T-helper 17 cell (primary cell): ENCODE data around the gene CIRBP. TPM values are rescaled to one million over a fixed set of nuclear protein-coding genes. Genes with fewer than 3 reads are reported as not detected.

Experiments
- ATAC-seq: fragments of 150-1000 bp; cut with Tn5 transposase; 2 replicates; pipeline ENCODE4 v1.10.0; 2021; ENCODE audit warnings: mild to moderate bottlenecking, moderate library complexity
- DNase-seq, 3 donors: peaks; one replicate each; pipeline versions ENCODE4 v3.0.0 to v3.0.0-alpha.2; 2020 to 2021
- H3K9me3 ChIP-seq: one replicate; pipeline ENCODE4 v1.7.0; 2013; ENCODE audit warnings: low read length, mild to moderate bottlenecking; ENCODE audit not compliant: control insufficient read depth, poor library complexity, severe bottlenecking
- H3K27ac Mint-ChIP-seq: one replicate; pipeline ENCODE4 v1.8.0; 2022; ENCODE audit warnings: mild to moderate bottlenecking, moderate library complexity, mixed read lengths
- H3K27me3 Mint-ChIP-seq: one replicate; pipeline ENCODE4 v1.8.0; 2022; ENCODE audit warnings: mixed read lengths
- H3K36me3 Mint-ChIP-seq: one replicate; pipeline ENCODE4 v1.8.0; 2022; ENCODE audit warnings: low read depth, mixed read lengths
- H3K4me1 Mint-ChIP-seq: one replicate; pipeline ENCODE4 v1.8.0; 2022; ENCODE audit warnings: mild to moderate bottlenecking, mixed read lengths
- H3K4me3 Mint-ChIP-seq: one replicate; pipeline ENCODE4 v1.8.0; 2022; ENCODE audit warnings: mild to moderate bottlenecking, moderate library complexity, mixed read lengths
- total RNA-seq, 4 donors: library from RNA in 2 of 4; stranded (reverse) in 2 of 4; gene quantifications; one replicate each; pipeline ENCODE4 v1.2.3 and lab custom pipeline; 2022 to 2026

CIRBP gene
- total RNA-seq, 2 donors from 2014 or later = 460 to 474 TPM

GRCh38 chr19:1275260-1275975, 6.3 kb downstream of the CIRBP start, which contains the start of gene FAM174C:
FAM174C (plus strand) TSS chr19:1275530; CDS start chr19:1275550, 20 bp downstream.
- ATAC-seq (peak; percentile 83), DNase-seq (peak; percentile 86 to 98 (median 94))
- Mint-ChIP-seq H3K36me3 (peaks cover 4% of the 10 kb centered on the region), H3K27ac (peak within 1 kb of the TSS; percentile 98), H3K4me1 (peaks cover 42% of the 10 kb centered on the region), H3K27me3 (no peaks in the 10 kb centered on the region), H3K4me3 (peak within 1 kb of the TSS; percentile 92)
- no peaks in the 10 kb centered on the region for H3K9me3 ChIP-seq

- Mint-ChIP-seq H3K4me1 (peaks cover 38% of the 10 kb centered on the region), H3K27ac (peak overlapping the region; percentile 98), H3K4me3 (peak overlapping the region; percentile 92), H3K27me3 (no peaks in the 10 kb centered on the region), H3K36me3 (peaks cover 3% of the 10 kb centered on the region)
- DNase-seq = no peak
- no peak for ATAC-seq
- H3K9me3 ChIP-seq = no peaks in the 10 kb centered on the region
Measured at GRCh38 chr19:1275976-1276627, 7.0 kb downstream of the CIRBP start.

GRCh38 chr19:1276628-1277022, 7.5 kb downstream of the CIRBP start:
- no peaks in the 10 kb centered on the region for H3K36me3 Mint-ChIP-seq
- H3K4me3 Mint-ChIP-seq = peak overlapping the region; percentile 92
- H3K27me3 Mint-ChIP-seq = no peaks in the 10 kb centered on the region
- peak overlapping the region; percentile 98 for H3K27ac Mint-ChIP-seq
- H3K4me1 Mint-ChIP-seq = peaks cover 33% of the 10 kb centered on the region
- no peak for ATAC-seq
- DNase-seq = peak in 1 of 3 donors; percentile 30
- no peaks in the 10 kb centered on the region for H3K9me3 ChIP-seq

- Mint-ChIP-seq H3K27me3 (no peaks in the 10 kb centered on the region), H3K4me1 (peaks cover 29% of the 10 kb centered on the region)
- no peak for DNase-seq
Measured at GRCh38 chr19:1277061-1277460, 7.9 kb downstream of the CIRBP start.

GRCh38 chr19:1278074-1278473, 8.9 kb downstream of the CIRBP start:
- no peaks in the 10 kb centered on the region for H3K27me3 Mint-ChIP-seq
- peaks cover 23% of the 10 kb centered on the region for H3K4me1 Mint-ChIP-seq
- H3K36me3 Mint-ChIP-seq = no peaks in the 10 kb centered on the region
- H3K9me3 ChIP-seq = no peaks in the 10 kb centered on the region
- DNase-seq = no peak
- ATAC-seq = no peak
- no peak overlapping the region for H3K4me3 Mint-ChIP-seq
- no peak overlapping the region for H3K27ac Mint-ChIP-seq

More at GRCh38 chr19:1277061-1277460, 7.9 kb downstream of the CIRBP start:
- peak overlapping the region; percentile 98 for H3K27ac Mint-ChIP-seq
- no peaks in the 10 kb centered on the region for H3K36me3 Mint-ChIP-seq
- H3K4me3 Mint-ChIP-seq = peak overlapping the region; percentile 92
- no peaks in the 10 kb centered on the region for H3K9me3 ChIP-seq
- ATAC-seq = no peak

GRCh38 chr19:1278713-1279660, 9.9 kb downstream of the CIRBP start:
- H3K4me3 Mint-ChIP-seq = no peak overlapping the region
- H3K9me3 ChIP-seq = no peaks in the 10 kb centered on the region
- peak overlapping the region; percentile 43 for H3K27ac Mint-ChIP-seq
- no peaks in the 10 kb centered on the region for H3K36me3 Mint-ChIP-seq
- peaks cover 17% of the 10 kb centered on the region for H3K4me1 Mint-ChIP-seq
- ATAC-seq (no peak), DNase-seq (no peak)
- H3K27me3 Mint-ChIP-seq = peaks cover 1% of the 10 kb centered on the region

GRCh38 chr19:1279782-1280341, 10.7 kb downstream of the CIRBP start:
- H3K27ac Mint-ChIP-seq = peak overlapping the region; percentile 43
- no peak for ATAC-seq
- peaks cover 18% of the 10 kb centered on the region for H3K4me1 Mint-ChIP-seq
- H3K4me3 Mint-ChIP-seq = peak overlapping the region; percentile 57
- peak; percentile 62 to 78 (median 67) for DNase-seq
- no peaks in the 10 kb centered on the region for H3K9me3 ChIP-seq
- H3K36me3 Mint-ChIP-seq = peaks cover 2% of the 10 kb centered on the region
- peaks cover 10% of the 10 kb centered on the region for H3K27me3 Mint-ChIP-seq

- H3K9me3 ChIP-seq = no peaks in the 10 kb centered on the region
- Mint-ChIP-seq H3K27me3 (peaks cover 13% of the 10 kb centered on the region), H3K27ac (peak overlapping the region; percentile 43), H3K36me3 (peaks cover 2% of the 10 kb centered on the region), H3K4me1 (peaks cover 15% of the 10 kb centered on the region), H3K4me3 (no peak overlapping the region)
- DNase-seq = no peak
- no peak for ATAC-seq
Measured at GRCh38 chr19:1280636-1281568, 11.8 kb downstream of the CIRBP start.

- Mint-ChIP-seq H3K27me3 (peaks cover 17% of the 10 kb centered on the region), H3K4me1 (peaks cover 15% of the 10 kb centered on the region), H3K27ac (no peak overlapping the region), H3K36me3 (peaks cover 2% of the 10 kb centered on the region), H3K4me3 (no peak overlapping the region)
- DNase-seq (no peak), ATAC-seq (no peak)
- H3K9me3 ChIP-seq = no peaks in the 10 kb centered on the region
Measured at GRCh38 chr19:1281569-1282287, 12.6 kb downstream of the CIRBP start.

- peaks cover 17% of the 10 kb centered on the region for H3K27me3 Mint-ChIP-seq
- ATAC-seq (no peak), DNase-seq (no peak)
- no peak overlapping the region for H3K27ac Mint-ChIP-seq
- H3K4me3 Mint-ChIP-seq = no peak overlapping the region
- peaks cover 2% of the 10 kb centered on the region for H3K36me3 Mint-ChIP-seq
- peaks cover 13% of the 10 kb centered on the region for H3K4me1 Mint-ChIP-seq
- no peaks in the 10 kb centered on the region for H3K9me3 ChIP-seq
Measured at GRCh38 chr19:1282588-1283206, 13.6 kb downstream of the CIRBP start.

- peaks cover 2% of the 10 kb centered on the region for H3K36me3 Mint-ChIP-seq
- DNase-seq (no peak), ATAC-seq (no peak)
- no peaks in the 10 kb centered on the region for H3K9me3 ChIP-seq
- H3K27ac Mint-ChIP-seq = no peak overlapping the region
- no peak overlapping the region for H3K4me3 Mint-ChIP-seq
- H3K27me3 Mint-ChIP-seq = peaks cover 17% of the 10 kb centered on the region
- peaks cover 13% of the 10 kb centered on the region for H3K4me1 Mint-ChIP-seq
Measured at GRCh38 chr19:1283207-1283916, 14.2 kb downstream of the CIRBP start.
